Measurements from ENCODE around the gene PLEKHJ1.
"Not testable (repeated sequence)": the region's sequence is repeated elsewhere in the genome, so short reads cannot be mapped to it uniquely, and the experiment has no call there.

Gene PLEKHJ1

GRCh38 chr19:2217591-2217990 lies 18.5 kb downstream of the PLEKHJ1 start:
- DNase-seq, result no peak

DNA sequence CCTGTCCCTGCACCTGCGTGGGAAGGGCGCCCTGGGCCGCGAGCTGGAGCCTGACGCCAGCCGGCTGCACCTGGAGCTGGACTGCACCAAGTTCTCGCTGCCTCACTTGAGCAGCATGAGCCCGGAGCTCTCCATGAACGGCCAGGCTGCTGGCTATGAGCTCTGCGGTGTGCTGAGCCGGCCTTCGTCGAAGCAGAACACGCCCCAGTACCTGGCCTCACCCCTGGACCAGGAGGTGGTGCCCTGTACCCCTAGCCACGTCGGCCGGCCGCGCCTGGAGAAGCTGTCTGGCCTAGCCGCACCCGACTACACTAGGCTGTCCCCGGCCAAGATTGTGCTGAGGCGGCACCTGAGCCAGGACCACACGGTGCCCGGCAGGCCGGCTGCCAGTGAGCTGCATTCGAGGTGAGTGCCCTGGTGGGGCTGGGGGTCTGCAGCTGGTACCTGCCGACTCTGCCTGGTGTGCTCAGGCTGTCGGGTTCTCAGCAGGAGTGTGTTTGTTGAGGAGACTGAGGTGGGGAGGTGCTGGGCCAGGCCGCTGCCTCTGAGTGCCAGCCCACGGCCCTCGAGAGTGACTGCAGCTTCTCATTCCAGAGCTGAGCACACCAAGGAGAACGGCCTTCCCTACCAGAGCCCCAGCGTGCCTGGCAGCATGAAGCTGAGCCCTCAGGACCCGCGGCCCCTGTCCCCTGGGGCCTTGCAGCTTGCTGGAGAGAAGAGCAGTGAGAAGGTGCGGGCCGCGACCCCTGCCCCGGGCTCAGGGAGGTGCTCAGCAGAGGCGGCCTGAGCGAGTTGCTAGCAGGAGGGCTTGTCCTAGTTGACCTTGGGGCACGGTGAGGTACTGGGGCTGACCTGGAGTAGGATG lies 19.5 kb downstream of the PLEKHJ1 start:
- DNase-seq, result peak in 1 of 3 experiments; percentile 30

DNA sequence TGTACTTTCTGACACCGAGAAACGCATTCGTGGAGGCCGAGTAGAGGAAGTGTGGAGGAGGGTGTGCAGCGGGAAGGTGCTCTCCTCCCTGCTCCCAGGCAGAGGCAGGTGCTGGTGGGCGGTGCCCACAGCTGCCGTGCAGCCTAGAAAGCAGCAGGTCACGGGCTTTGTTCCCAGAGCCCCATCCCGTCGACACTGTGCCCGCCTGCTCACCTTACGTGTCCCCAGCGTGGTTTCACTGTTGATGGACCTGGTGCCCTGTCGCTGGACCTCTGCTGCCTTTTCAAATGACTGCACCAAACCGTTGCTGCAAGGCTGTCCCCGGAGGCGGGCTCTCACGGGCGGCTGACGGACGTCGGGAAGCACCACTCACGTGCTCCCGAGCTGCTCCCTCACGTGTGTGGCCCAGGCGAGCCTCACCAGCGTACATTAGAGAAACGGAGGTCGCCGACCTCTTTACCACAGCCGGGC lies 20.8 kb downstream of the PLEKHJ1 start:
- DNase-seq, result peak; percentile 88 to 89 (median 88)

DNA sequence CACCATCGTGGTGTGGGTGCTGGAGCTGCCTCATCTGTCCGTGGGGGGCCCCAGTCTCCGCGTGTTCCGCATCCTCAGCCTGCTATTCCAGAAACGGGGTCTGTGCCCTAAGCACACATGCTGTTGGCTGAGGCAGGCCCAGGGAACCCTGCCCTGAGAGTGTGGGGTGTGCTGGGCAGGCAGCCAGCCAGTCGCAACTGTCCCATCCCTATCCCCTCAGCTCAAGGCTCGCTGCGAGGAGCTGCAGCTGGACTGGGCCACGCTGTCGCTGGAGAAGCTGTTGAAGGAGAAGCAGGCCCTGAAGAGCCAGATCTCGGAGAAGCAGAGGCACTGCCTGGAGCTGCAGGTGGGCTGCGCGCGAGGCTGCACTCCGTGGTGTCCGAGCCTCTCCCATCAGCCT lies 21.9 kb downstream of the PLEKHJ1 start:
- DNase-seq, result no peak

- DNase-seq, result peak; percentile 10 to 51 (median 38)
Observed at GRCh38 chr19:2213799-2214198, 22.3 kb downstream of the PLEKHJ1 start.

GRCh38 chr19:2212861-2213711 lies 23.0 kb downstream of the PLEKHJ1 start:
- DNase-seq, result peak in 1 of 3 experiments; percentile 53

DNA sequence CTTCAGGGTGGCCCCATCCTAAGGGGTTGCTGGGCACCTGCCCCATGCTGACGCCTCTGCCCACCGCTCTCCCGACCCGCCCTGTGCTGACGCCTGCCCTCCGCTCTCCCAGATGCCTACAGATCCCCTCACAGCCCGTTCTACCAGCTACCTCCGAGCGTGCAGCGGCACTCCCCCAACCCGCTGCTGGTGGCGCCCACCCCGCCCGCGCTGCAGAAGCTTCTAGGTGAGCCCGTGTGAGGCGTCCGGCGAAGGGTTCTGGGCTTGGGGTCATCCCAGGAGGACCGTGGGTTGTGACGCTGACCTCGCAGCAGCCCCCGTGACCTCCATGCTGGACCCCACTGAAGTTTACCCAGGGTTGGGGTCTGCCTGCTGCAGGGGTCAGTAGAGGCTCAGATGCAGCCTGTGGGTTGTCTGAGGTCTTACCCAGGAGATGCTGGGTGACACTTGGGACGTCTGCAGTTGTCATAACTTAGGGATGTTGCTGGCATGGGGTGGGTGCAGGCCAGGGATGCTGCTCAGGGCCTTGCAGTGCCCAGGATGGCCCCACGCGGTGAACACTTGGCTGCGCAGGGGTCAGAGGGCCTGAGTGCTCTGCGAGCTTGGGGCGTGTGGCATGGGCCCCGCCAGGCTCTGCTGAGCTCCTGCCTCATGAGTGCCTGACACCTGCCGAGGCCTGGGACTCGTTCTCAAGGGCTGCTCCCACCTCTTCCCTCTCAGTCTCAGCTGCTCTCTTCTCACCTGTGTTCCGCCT lies 25.0 kb downstream of the PLEKHJ1 start:
- no peak for DNase-seq

- DNase-seq, result no peak
Observed at GRCh38 chr19:2210206-2210605, 25.9 kb downstream of the PLEKHJ1 start.

- no peak for DNase-seq
Observed at GRCh38 chr19:2209408-2209807, 26.7 kb downstream of the PLEKHJ1 start.

DNA sequence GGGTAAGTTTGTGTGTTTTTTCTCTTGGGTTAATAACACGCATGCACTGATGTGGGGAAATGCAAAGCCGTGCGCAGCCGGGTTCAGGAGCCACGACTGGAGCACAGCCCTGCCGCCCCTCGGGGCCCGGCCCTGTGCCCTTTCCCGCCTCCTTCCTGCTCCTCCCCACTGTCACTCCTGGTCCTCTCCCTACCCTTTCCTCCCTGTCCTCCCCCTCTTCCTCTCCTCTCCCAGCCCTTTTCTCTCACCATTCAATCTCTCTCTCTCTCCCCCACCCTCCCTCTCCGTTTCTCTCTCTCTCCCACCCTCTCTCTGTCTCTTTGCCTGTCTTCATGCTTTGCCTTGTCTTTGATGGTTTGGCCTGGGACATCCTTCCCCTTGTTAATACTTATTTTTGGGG lies 27.2 kb downstream of the PLEKHJ1 start:
- no peak for DNase-seq

DNA sequence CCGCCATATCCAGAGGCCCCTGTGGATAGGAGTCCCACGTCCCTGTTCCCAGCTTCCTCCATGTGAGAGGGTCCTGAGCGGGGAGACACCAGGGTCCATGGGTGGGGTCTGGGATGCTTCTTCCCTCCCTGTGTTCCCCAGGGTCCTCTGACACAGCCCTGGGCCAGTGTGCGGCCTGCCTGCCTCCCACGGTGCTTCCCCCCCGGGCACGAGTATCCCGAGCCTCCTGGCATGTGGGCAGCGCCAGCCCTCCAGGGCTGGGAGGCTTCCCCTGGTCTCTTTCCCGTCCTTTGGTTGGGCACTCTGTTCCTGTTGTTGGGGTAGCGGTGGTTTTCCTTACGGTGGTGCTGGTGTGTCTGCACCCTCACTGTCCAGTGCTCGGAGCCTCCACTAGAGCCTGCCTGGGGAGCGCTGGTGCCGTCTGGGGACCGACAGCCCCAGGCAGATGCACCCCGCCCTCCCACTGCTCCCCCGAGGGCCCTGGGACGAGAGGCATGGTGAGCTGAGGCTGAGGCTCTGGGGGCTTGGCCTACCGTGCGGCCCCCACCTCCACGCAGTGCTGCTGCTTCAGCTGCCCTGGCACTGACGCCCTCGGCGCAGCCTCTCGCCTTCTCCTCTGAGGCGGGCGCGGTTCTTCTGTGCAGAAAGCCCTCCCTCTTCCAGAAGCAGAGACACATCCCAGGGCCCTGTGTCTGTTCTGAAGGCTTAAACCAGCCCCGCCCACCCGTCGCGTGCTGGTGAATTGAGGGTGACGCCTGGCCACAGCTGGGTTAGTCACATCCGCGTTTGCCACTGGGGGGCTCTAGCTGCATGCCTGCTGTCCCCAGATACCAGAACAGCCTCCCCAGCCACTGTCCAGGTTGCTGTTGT lies 27.9 kb downstream of the PLEKHJ1 start:
- DNase-seq, result peak in 2 of 3 experiments; percentile 12 to 34

DNA sequence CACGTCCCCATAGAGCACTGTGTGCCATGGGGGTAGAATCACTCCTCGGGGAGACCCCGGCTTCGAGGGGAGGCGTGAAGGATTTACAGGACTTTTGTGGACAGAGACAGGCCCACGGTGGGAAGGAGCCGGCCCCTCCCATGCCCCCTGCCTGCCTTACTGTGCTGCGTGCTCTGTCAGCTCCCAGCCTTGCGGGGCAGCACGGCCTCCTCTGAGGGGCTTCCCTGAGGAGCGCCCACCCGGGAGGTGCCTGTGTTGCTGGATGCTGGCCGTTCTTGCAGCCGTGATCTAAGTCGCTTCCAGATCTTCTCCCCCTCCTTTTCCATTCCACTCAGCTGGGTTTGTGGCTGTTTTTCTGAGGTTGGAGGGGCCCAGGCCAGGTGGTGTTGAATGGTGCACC lies 29.1 kb downstream of the PLEKHJ1 start:
- no peak for DNase-seq

- DNase-seq, result no peak
Observed at GRCh38 chr19:2202366-2202765, 33.8 kb downstream of the PLEKHJ1 start.

DNA sequence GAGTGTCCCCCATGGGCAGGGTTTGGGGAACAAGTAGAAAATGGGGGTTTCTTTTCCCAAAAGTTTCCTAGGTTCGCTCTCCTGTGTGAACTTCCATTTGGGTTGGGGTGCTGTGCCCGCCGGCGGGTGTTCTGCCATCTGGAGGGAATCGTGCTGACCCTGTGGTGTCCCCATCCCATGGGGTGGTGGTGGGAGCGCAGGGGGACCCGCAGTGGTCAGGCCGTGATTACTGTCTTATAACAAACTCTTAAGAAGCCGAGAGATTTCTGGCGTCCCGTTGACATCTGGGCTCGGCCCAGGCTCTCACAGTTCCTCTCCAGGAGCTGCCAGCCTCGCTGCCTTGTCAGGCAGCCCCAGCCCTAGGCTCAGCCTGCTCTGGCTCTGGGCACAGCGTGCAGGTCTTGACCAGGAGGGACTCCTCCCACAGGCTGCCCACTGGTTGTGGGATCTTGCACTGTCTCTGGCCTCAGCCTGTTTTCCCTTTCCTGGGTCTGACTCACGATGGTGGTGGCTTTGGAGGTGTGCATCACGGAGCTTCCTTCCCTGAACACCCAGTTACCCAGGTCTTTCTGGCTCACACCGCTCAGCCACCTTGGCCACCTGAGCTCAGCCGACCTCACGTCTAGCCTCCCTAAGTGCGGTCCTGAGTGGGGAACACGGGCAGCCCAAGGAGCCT lies 34.5 kb downstream of the PLEKHJ1 start:
- DNase-seq, result no peak

GRCh38 chr19:2200624-2201294 lies 35.4 kb downstream of the PLEKHJ1 start:
- DNase-seq, result not testable (repeated sequence)

DNA sequence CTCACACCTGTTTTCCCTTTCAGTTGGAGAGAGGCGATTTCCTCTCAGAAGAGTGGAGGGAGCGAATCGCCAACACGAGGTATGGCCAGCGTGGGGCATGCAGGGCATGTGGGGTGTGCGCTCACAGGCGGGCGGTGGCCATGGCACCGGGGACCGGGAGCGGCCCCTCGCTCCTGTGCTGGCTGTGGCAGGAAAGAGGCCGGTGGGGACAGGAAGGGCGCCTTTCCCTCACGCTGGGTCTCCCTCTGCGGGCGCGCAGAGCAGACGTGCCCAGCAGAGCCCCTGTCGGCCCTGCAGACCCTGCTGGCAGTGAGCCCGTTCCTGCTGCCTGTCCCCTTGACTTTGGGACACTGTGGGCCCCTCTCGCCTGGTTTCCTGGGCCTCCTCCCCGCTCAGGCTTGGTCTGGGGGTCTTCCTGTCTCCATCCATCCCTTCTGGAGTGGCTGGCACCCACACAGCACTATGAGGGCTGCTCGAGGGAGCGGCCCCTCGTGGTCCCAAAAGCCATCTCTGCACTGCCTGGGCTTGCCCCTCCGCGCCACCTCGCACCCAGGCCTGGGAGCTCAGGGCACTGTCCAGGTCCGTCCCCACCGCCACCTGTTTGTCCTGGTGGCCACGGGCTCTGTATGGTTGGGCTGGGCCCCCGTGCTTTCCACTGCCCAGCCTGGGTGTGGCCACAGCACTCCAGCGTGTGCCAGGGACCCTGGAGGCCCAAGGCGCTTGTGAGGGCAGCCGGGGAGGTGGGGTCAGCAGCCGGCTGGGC lies 36.1 kb downstream of the PLEKHJ1 start:
- DNase-seq, result no peak

GRCh38 chr19:2199215-2199614 lies 36.9 kb downstream of the PLEKHJ1 start:
- peak in 1 of 3 experiments; percentile 6 for DNase-seq

- DNase-seq, result no peak
Observed at GRCh38 chr19:2198317-2198716, 37.8 kb downstream of the PLEKHJ1 start.

- no peak for DNase-seq
Observed at GRCh38 chr19:2197270-2197669, 38.9 kb downstream of the PLEKHJ1 start.

DNA sequence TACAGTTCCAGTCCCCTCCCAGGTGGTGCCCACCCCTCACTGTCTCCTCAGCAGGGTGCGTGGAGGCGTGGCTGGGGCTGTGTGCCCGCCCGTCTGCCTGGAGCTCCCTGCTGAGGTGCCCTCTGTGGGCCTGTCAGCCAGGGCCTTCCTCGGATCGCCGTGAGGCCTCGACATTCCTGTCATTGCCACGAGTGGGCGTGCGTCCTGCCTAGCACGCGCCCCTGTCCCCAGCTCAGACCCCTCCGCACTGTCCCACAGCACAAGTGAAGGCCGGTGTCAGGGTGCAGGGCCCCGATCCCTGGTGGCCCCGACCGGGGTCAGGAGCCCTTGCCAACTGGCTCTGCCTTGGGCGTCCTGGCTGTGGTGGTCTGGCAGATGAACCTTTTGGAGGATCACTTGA lies 40.2 kb downstream of the PLEKHJ1 start:
- DNase-seq, result no peak

Data from NCI-H1417 (cell line).